GM12891 (cell line): ENCODE data around the gene MGME1.

Experiments
- PAX5 ChIP-seq: IDR thresholded peaks from 2 replicates; pipeline ENCODE4 v1.6.1; 2011; ENCODE audit warnings: low read length, moderate library complexity, mild to moderate bottlenecking; ENCODE audit not compliant: insufficient read depth, severe bottlenecking
- POLR2A ChIP-seq: IDR thresholded peaks from 2 replicates; pipeline ENCODE4 v1.6.1; 2011; ENCODE audit warnings: low read depth, low read length, control low read depth
- POLR2AphosphoS5 ChIP-seq: IDR thresholded peaks from 2 replicates; pipeline ENCODE4 v1.6.1; 2011; ENCODE audit warnings: low read depth, low read length, control low read depth
- TAF1 ChIP-seq: IDR thresholded peaks from 2 replicates; pipeline ENCODE4 v1.6.1; 2011; ENCODE audit warnings: low read depth, low read length, control low read depth

DNA sequence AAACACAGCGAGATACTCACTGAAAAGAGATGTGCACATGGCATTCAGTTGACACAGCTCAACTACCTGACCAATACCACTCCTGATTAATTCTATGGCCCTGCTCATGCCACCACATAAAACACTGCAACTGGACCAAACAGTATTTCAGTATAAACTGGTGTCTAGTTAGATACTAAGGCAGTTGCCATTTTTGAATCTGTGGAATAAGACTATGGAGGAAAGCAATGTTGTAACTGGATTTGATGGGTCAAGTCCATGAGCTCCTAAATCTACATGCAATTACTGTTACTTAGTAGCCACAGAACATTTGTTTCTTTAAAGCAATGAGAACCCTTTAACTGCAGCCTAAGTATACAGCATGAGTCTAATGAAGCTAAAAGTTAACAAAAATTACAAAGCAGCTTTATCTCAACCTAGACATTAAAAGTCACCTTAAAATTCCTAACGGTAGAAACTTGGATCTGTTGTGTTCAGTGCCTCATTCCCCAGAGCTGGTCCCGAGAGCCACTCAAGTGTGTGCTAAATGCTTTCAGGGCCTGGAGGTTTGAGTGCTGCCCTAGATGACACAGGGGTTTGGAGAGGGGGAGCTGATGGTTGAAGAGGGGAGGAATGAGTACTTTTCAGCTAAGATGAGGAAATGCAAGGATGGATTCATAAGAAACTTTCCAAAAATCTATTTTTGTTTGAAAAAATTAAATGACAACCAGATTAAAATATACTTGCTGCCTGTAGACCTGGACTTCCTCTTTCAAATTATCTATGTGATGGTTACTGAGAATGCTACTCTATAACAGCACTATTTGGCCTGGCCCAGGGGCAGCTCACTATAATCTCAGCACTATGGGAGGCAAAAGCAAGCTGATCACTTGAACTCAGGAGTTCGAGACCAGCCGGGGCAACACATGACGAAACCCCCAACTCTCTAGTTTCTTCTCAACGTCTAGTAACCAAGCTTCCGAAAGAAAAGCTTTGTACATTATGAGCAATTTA lies 15.8 kb upstream of the MGME1 start:
- TF ChIP-seq POLR2A (no peak), POLR2AphosphoS5 (no peak), TAF1 (no peak), PAX5 (no peak)
